HS-27A (cell line): ENCODE data around the gene RTP5.

Experiments
- DNase-seq: peaks from one replicate; pipeline ENCODE4 v3.0.0-alpha.2; 2012; ENCODE audit warnings: low read depth, missing footprints

Gene RTP5

DNA sequence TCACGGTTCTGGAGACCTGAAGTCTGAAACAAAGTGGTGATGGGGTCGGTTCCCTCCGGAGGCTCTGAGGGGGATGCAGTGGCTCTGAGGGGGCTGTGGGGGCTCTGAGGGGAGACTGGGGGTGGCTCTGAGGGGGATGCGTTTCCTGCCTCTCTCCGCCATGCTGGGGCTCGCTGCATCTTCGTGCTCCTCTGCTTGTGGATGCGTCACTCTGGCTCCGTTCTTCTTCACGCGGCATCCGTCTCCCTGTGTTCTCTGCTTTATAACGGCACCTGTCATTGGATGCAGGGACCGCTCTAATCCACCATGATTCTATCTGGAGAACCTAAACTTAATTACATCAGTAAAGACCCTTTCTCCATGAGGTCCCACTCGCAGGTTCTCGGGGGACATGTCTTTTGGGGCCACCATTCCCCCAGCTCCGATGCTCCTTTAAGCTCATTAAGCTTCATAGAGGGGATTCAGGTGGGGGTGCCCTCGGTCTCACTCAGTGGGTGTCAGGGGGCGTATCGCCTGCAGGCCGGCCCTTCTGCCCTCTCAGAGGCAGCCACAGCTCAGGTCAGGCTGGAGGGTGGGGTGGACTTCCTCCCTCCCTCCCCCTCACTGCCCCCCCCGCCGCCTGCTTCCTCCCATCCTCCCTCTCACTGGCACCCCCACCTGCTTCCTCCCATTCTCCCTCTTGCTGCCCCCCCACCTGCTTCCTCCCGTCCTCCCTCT is 18.4 kb downstream of the RTP5 start:
- no peak for DNase-seq

- DNase-seq, result no peak
These were observed 19.1 kb downstream of the RTP5 start for GRCh38 chr2:241888641-241889040.

DNA sequence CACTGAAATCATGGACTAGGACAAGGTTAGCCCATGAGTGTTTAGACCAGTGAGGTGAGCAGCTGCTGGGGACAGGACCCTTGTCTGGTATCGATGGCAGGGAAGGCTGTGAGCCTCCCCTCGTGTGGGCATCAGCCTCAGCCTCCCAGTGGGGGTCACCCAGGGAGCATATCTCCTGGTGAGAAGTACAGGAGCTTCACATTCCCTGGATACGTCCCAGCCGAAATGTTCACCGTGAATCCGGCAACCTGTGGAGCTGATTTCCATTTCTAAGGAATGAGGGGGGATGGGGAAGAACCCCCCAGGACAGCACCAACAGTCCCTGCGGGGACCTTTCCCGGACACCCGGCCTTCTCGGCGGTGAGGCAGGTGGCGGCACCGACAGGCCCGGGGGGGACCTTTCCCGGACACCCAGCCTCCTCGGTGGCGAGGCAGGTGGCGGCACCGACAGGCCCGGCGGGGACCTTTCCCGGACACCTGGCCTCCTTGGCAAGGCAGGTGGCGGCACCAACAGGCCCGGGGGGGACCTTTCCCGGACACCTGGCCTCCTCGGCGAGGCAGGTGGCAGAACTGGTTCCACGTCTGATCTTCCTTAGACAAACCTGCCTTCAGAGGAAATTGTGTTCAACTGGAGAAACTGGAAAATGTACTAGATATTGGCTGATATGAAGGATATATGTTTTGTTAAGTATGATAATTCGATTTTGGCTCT is 21.2 kb downstream of the RTP5 start:
- DNase-seq, result no peak

GRCh38 chr2:241891315-241891987 is 21.9 kb downstream of the RTP5 start:
- no peak for DNase-seq

DNA sequence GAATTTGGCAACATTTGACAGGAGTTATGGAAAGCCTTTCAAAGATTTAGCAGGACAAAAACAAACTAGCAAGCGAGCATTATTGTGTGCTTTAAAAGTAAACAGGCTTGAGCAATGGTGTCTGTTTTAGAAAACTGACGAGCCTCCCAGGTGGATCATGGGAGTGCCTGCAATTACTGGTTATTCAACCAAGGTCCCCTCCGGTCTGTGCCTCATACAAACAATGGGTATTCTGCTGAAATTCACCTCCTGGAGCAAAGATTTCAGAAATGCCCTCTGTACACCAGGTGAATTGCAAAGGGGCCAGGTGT is 22.4 kb downstream of the RTP5 start:
- no peak for DNase-seq

DNA sequence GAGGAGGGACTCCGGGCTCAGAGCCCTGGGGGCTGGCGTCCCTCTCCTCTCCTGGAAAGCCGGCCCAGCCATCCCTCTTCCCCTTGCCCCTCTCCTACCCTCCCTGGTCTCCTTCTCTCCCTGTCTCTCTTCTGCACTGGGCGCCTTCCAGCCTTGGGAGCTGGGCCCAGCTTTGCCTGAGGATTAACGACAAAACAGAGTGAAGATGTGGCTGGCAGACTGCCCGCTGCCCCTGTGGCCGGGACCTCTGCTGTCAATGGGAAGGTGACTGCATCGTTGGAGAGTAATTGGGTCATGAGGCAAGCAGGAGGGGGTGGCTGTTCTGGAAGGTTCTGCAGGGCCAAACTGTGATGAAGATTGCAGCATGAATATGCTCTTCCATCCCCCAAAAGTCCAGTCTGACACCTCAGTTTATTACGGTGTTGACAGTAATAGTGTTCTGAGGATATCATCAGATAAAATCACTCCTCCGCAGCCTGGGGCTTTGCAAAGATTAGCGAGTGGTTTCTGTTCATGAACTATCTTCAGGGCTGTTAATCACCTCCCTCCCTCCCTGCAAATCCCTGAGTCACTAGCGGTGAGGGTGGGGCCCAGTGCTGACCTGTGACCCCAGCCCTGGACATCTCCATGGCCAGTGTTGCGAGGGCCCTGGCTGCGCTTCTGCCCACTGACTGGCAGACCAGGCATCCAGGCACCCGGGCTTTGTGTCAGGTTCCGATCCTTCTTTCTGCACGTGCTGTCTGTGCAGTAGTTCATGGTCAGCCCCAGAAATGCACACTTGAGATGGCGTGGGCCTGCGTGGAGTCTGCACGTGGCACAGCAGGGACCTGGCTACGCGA is 23.0 kb downstream of the RTP5 start:
- DNase-seq, result no peak

DNA sequence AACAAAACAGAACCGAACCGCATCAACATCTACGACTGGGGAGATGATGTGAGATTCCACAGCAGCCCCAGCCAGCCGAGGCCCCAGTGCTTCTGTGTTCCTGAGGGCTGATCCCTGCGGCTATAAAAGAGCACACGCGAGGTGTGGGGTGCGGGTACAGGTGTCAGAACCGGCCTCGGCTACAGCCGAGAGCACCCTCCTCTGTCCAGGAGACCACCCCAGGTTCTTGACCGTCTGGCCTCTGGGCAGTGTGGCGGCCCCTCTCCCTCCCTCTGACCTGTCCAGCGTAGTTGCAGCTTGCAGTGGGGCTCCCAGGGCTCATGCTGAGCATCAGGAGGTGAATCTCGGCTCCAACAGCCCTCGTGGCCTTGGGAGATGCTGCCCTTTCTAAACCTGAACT is 23.7 kb downstream of the RTP5 start:
- no peak for DNase-seq

- DNase-seq, result no peak
These were observed 24.6 kb downstream of the RTP5 start for GRCh38 chr2:241894056-241894641.

- no peak for DNase-seq
These were observed 25.3 kb downstream of the RTP5 start for GRCh38 chr2:241894681-241895426.

DNA sequence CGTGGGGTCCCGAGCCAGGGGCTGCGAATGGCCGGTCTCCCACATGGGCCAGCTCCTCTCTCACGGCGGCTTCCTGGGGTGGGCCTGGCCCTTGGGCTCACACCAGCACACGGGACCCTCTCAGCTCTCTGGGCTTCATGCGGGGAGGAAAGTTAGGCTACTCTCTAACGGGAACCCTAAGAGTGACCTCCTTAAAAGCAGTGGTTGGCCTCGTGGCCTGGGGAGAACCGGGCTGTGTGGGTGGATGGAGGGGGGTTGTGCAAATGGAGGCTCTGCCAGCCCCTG is 25.8 kb downstream of the RTP5 start:
- no peak for DNase-seq

DNA sequence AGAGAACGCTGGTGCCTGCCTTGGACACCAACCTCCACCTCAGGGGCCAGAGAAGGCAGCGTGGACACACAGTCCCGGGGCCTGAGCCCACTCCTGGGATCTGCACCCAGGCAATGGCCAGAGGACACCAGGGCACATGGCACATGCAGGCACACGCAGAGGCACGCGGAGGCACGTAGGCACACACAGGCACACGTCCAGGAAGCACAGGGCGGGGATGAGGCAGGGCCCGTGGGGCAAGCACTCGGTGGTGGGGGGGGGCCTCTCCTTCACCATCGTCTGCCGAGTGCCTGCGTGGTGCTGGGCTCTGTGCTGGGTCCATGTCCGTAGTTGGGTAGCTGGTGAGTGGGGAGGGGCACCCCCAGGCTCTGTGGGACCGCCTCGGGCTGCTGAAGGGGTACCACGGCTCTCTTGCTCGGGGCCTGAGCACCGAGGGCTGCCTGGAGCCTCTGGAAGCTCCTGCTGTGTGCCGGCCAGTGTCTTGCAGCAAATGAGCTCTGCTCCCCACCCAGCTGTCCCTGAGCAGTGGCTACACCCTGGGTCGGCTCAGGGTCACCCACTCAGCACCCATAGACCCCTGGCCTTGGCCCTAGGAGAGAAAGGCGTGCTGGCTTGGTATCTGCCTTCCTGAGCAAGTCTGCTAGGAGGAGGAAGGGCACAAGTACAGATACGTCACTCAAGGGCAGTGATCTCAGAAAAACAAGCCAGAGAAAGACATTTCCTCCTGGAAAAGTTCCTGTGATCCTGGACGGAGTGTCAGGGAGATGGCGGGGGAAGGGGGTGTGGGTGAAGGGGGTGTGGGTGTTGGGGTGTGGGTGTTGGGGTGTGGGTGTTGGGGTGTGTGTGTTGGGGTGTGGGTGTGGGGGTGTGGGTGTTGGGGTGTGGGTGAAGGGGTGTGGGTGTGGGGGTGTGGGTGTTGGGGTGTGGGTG is 26.4 kb downstream of the RTP5 start:
- no peak for DNase-seq

DNA sequence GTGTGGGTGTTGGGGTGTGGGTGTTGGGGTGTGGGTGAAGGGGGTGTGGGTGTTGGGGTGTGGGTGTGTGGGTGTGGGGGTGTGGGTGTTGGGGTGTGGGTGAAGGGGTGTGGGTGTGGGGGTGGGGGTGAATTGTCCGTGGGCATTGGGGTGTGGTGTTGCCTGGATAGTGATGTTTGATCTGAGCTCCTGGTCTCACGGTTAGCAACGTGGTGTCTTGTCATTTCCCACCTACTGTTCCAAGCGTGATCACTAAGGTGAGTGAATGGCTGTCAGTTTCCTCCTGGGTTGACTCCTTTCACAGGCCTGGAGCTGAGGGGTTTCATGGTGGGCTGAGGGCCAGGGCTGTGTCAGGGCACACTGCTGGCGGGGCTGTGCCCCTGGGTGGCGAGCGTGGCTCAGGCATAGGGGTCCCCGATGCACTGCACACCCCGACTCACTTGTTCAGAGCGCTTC is 27.2 kb downstream of the RTP5 start:
- DNase-seq, result no peak

DNA sequence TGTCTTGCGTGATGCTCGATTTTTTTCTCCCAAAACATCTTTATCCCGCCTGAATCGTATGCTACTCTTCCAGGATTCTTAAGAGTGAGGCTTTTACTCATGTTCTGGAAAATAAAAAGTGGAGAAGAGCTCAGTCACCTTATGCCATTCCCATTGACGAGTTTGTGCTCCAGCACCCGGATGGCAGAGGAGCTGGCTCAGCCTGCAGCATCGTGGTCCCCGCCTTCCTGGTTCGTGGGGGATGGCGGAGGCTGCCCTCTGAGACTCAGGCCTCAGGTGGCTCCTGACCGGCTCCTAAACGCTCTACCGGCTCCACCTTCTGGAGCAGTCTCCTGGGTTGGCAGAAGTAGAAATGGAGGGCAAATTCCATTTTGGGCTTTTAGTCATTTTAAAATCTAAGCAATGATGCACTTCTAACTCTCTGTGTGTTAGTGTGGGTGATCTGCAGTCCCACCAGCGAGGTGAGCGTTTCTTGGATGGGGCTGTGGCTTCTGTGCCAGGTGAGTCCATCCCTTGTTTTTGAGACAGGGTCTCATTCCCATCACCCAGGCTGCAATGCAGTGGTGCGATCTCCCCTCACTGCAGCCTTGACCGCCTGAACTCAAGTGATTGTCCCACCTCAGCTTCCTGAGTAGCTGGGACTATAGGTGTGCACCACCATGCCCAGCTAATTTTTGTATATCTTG is 27.8 kb downstream of the RTP5 start:
- DNase-seq, result no peak

DNA sequence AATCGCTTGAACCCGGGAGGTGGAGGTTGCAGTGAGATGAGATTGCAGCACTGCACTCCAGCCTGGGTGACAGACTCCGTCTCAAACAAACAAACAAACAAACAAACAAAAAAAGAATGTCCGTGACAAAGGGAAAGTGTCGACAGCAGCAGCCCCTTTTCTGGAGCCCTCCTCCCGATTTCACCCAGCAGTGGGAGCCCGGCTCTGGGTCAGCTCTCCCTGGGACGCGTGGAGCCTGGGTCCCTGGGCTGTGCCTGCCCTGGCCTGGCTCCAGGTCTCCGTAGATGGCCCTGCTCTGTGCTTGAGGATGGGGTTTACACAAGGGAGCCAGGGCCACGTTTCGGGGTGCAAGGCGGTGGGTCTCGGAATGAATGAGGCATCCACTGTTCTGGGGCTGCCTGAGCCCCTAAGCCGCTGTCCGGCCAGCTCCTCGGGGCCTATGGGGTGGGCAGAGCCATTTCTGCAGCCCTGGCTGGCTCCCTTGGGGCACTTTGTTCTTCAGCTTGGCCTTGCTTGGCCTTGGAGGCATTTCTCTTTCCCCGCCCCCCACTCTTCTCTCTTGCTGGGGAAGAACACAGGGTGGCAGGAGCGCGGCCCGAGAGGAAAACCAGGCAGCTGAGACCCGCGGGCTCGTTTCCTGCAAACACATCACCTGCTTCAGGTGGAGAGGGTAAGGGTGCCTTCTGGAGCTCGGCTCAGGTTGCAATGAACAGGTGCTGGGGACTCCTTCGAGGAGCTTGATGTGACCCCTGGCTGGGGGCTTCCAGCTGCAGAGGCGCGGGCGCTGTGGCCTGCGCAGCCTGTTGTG is 29.1 kb downstream of the RTP5 start:
- DNase-seq, result no peak

GRCh38 chr2:241900251-241901017 is 30.9 kb downstream of the RTP5 start:
- DNase-seq, result no peak

DNA sequence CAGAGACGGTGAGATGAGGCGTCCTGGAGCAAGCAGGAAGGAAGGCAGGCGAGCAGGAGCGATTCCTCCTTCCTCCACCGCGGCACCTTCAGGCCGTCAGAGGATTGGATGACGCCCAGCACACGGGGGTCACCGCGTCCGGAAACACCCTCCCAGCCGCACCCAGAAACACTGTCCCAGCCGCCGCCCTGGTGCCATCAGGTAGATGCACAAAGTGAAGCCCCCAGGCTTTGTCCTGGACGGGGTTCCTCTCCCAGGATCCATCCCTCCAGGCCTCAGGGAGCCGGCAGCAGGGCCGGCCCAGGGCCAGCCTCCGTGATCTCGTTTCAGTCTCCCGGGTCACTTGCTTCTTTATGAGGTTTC is 31.5 kb downstream of the RTP5 start:
- DNase-seq, result no peak

- DNase-seq, result no peak
These were observed 32.2 kb downstream of the RTP5 start for GRCh38 chr2:241901500-241902351.
